HCT116 (cell line): ENCODE data around the gene ATG4D. TPM values are rescaled to one million over a fixed set of nuclear protein-coding genes. Genes with fewer than 3 reads are reported as not detected.

Experiments
- ATAC-seq: fragments of 200-7000 bp; cut with Tn5 transposase; 2 replicates; pipeline ENCODE4 v1.9.1; 2020; ENCODE audit warnings: mild to moderate bottlenecking, moderate library complexity
- BruUV-seq: library from RNA; stranded (reverse); fragments of 400-500 nt; replicated peaks from 2 replicates; lab custom pipeline; 2021; lab: Mats Ljungman, UMichigan
- CTCF ChIA-PET: fragments of 300-600 bp; sonication (Branson Sonifier 250); formaldehyde crosslinking; loops from one replicate; lab custom pipeline; 2021; ENCODE audit warnings: antibody characterized with exemption; lab: Charles Lee
- POLR2A ChIA-PET: fragments of 300-600, 350-600 bp; sonication (Branson Sonifier 250); formaldehyde crosslinking; loops from one replicate; lab custom pipeline; 2021; ENCODE audit warnings: antibody characterized with exemption; lab: Charles Lee
- RAD21 ChIA-PET, 2 experiments: fragments of 300-600 bp; sonication (Branson Sonifier 250); formaldehyde crosslinking; loops; one replicate each; lab custom pipeline; 2023; ENCODE audit warnings: low total read pairs in 2 of 2; ENCODE audit not compliant: uncharacterized antibody in 2 of 2, unreplicated experiment in 2 of 2, low non-redundant PET in 1 of 2; lab: Charles Lee
- DNase-seq: peaks from one replicate; pipeline ENCODE4 v3.0.0-alpha.2; 2010; ENCODE audit warnings: low read depth, low spot score
- H2AFZ ChIP-seq: fragments of 200-600 bp; shearing (Covaris generic), sonication (generic); 2 replicates; pipeline ENCODE4 v1.6.1; 2017; ENCODE audit warnings: low read depth, mixed run types, mixed read lengths, antibody characterized with exemption, low read length; ENCODE audit not compliant: poor library complexity, severe bottlenecking
- H3K27ac ChIP-seq: 2 replicates; pipeline ENCODE4 v1.5.1; 2012; ENCODE audit warnings: low read depth, low read length
- H3K27me3 ChIP-seq: fragments of 200-600 bp; sonication (generic); 2 replicates; pipeline ENCODE4 v1.6.1; 2016; ENCODE audit warnings: mixed run types, low read length, mixed read lengths; ENCODE audit not compliant: insufficient read depth
- H3K36me3 ChIP-seq, 2 experiments: fragments of 200-500 bp in 1 of 2; fragments of 200-600 bp in 1 of 2; sonication (Bioruptor generic) in 1 of 2; sonication (generic) in 1 of 2; 2 replicates each; pipeline versions ENCODE4 v1.5.1 to v1.6.1; 2014 to 2016; ENCODE audit warnings: low read length in 2 of 2, inconsistent platforms in 1 of 2, mixed read lengths in 1 of 2, mixed run types in 1 of 2; ENCODE audit not compliant: insufficient read depth in 2 of 2, control insufficient read depth in 1 of 2
- H3K4me1 ChIP-seq, 2 experiments: fragments of 200-600 bp in 1 of 2; sonication (generic) in 1 of 2; 2 replicates each; pipeline versions ENCODE4 v1.5.1 to v1.6.1; 2012 to 2017; ENCODE audit warnings: low read length in 2 of 2, inconsistent platforms in 1 of 2, mild to moderate bottlenecking in 1 of 2, mixed read lengths in 1 of 2, mixed run types in 1 of 2, moderate library complexity in 1 of 2; ENCODE audit not compliant: insufficient read depth in 2 of 2, control insufficient read depth in 1 of 2
- H3K4me2 ChIP-seq: fragments of 200-600 bp; sonication (generic); 2 replicates; pipeline ENCODE4 v1.6.1; 2017; ENCODE audit warnings: mixed run types, low read length, mixed read lengths
- H3K4me3 ChIP-seq, 2 experiments: fragments of 200-600 bp in 1 of 2; sonication (generic) in 1 of 2; replicated peaks in 1 of 2; 2 replicates each; pipeline ENCODE4 v1.5.1; 2011 to 2016; ENCODE audit warnings: low read length in 2 of 2, control low read depth in 1 of 2, low read depth in 1 of 2, mild to moderate bottlenecking in 1 of 2, mixed read lengths in 1 of 2, mixed run types in 1 of 2
- H3K79me2 ChIP-seq: fragments of 200-600 bp; sonication (generic); 2 replicates; pipeline ENCODE4 v1.6.1; 2017; ENCODE audit warnings: mild to moderate bottlenecking, mixed run types, low read length, moderate library complexity, mixed read lengths; ENCODE audit not compliant: insufficient read depth
- H3K9ac ChIP-seq: fragments of 200-600 bp; sonication (generic); 2 replicates; pipeline ENCODE4 v1.6.1; 2016; ENCODE audit warnings: low read length, mixed read lengths
- H3K9me2 ChIP-seq: fragments of 200-600 bp; sonication (generic), shearing (Covaris generic); 2 replicates; pipeline ENCODE4 v1.6.1; 2017; ENCODE audit warnings: mixed run types, mild to moderate bottlenecking, moderate library complexity; ENCODE audit not compliant: insufficient read depth
- H3K9me3 ChIP-seq, 2 experiments: fragments of 200-500 bp in 1 of 2; fragments of 200-600 bp in 1 of 2; sonication (Bioruptor generic) in 1 of 2; sonication (generic) in 1 of 2; 2 replicates each; pipeline ENCODE4 v1.6.1; 2014 to 2017; ENCODE audit warnings: low read length in 2 of 2, mixed read lengths in 2 of 2, inconsistent platforms in 1 of 2, low read depth in 1 of 2, mild to moderate bottlenecking in 1 of 2, mixed run types in 1 of 2, moderate library complexity in 1 of 2; ENCODE audit not compliant: control insufficient read depth in 1 of 2, insufficient read depth in 1 of 2
- H4K20me1 ChIP-seq: fragments of 200-600 bp; sonication (generic), shearing (Covaris generic); 2 replicates; pipeline ENCODE4 v1.6.1; 2017; ENCODE audit warnings: mixed run types, mild to moderate bottlenecking, moderate library complexity; ENCODE audit not compliant: insufficient read depth
- ATF3 ChIP-seq: IDR thresholded peaks from 2 replicates; pipeline ENCODE4 v1.6.1; 2012
- CTCF ChIP-seq, 3 experiments: fragments of 200-600 bp in 1 of 3; sonication (generic) in 1 of 3; IDR thresholded peaks in 2 of 3; conservative IDR thresholded peaks in 1 of 3; 2 replicates each; pipeline ENCODE4 v1.5.1; 2012 to 2017; ENCODE audit warnings: low read depth in 2 of 3, low read length in 2 of 3, antibody characterized with exemption in 1 of 3, borderline replicate concordance in 1 of 3, control low read depth in 1 of 3, mild to moderate bottlenecking in 1 of 3, mixed read lengths in 1 of 3, mixed run types in 1 of 3, moderate library complexity in 1 of 3; ENCODE audit not compliant: insufficient read depth in 1 of 3
- EZH2phosphoT487 ChIP-seq: fragments of 200-600 bp; IDR thresholded peaks from 2 replicates; pipeline ENCODE4 v1.6.1; 2018; ENCODE audit warnings: antibody characterized with exemption, borderline replicate concordance
- FOSL1 ChIP-seq: IDR thresholded peaks from 2 replicates; pipeline ENCODE4 v1.6.1; 2012; ENCODE audit warnings: low read depth
- JUND ChIP-seq: IDR thresholded peaks from 2 replicates; pipeline ENCODE4 v1.6.1; 2012
- MAX ChIP-seq: IDR thresholded peaks from 2 replicates; pipeline ENCODE4 v1.6.1; 2012
- POLR2A ChIP-seq: IDR thresholded peaks from 2 replicates; pipeline ENCODE4 v1.7.0; 2011; ENCODE audit warnings: borderline replicate concordance; ENCODE audit not compliant: insufficient read depth, insufficient read length; ENCODE audit errors: extremely low read depth
- TCF7L2 ChIP-seq: IDR thresholded peaks from 2 replicates; pipeline ENCODE4 v1.7.0; 2011; ENCODE audit warnings: borderline replicate concordance, inconsistent platforms; ENCODE audit not compliant: insufficient read depth, insufficient read length; ENCODE audit errors: extremely low read depth
- YY1 ChIP-seq: IDR thresholded peaks from 2 replicates; pipeline ENCODE4 v1.6.1; 2011; ENCODE audit warnings: low read length, low read depth, moderate library complexity, mild to moderate bottlenecking; ENCODE audit not compliant: insufficient replicate concordance; ENCODE audit errors: extremely low read depth
- intact Hi-C: fragments of 100-400 bp; cut with micrococcal nuclease; formaldehyde crosslinking; loops from 2 replicates; pipeline ENCODE4 v1.10.0; 2022
- total RNA-seq: library from RNA; stranded (reverse); gene quantifications from one replicate; pipeline ENCODE4 v1.2.1, GENCODE V29; 2021; ENCODE audit not compliant: unreplicated experiment

The ATG4D gene
- total RNA-seq, 1 experiment from 2014 or later, result 45.4 TPM

- no peak for TF ChIP-seq CTCF (IDR thresholded peaks at IDR 0.05 in 2 of 3, conservative IDR thresholded peaks at IDR 0.05 in 1 of 3; ENCODE audit: borderline replicate concordance in 1 of 3, insufficient read depth in 1 of 3, low read depth in 2 of 3, low read length in 2 of 3)
- no peak for TF ChIP-seq FOSL1
- no peak for TF ChIP-seq MAX
- no peak for TF ChIP-seq EZH2phosphoT487
- no peak for TF ChIP-seq YY1
- no peak for TF ChIP-seq ATF3
- TF ChIP-seq, all 23 proteins: peak for 0
Measured at GRCh38 chr19:10587839-10588150, 44.1 kb downstream of the ATG4D start (continued).

- H3K4me3 ChIP-seq, result no peak overlapping the region
- no peak overlapping the region for H3K27ac ChIP-seq
- no peak overlapping the region for H3K4me2 ChIP-seq
- intact Hi-C loops, result no loop called here
- peaks cover 0 to 11% of the 10 kb centered on the region in 2 experiments; a peak in 1 of 4 replicates for H3K4me1 ChIP-seq
- H2AFZ ChIP-seq, result no peak overlapping the region
- H3K79me2 ChIP-seq, result no peaks in the 10 kb centered on the region
- ATAC-seq (no peak), DNase-seq (no peak)
- no peaks in the 10 kb centered on the region for H4K20me1 ChIP-seq
- no peak overlapping the region for H3K9ac ChIP-seq
- H3K27me3 ChIP-seq, result no peaks in the 10 kb centered on the region
- TF ChIP-seq JUND (no peak), TCF7L2 (no peak), POLR2A (no peak), EZH2phosphoT487 (no peak)
- no peaks in the 10 kb centered on the region for H3K36me3 ChIP-seq
- RAD21 ChIA-PET, result no interaction called here
- no peaks in the 10 kb centered on the region for H3K9me3 ChIP-seq
- BruUV-seq, result no TSS peak
- POLR2A ChIA-PET, result no interaction called here
- no peaks in the 10 kb centered on the region for H3K9me2 ChIP-seq
- CTCF ChIA-PET, result no interaction called here
Measured at GRCh38 chr19:10593148-10593547, 49.4 kb downstream of the ATG4D start.
